Activated CD4-positive, CD25-positive, alpha-beta regulatory T cell treated with anti-CD3 and anti-CD28 coated beads, Interleukin-2, amount 50 U/mL, for 72 hours (primary cell): ENCODE data around the gene LEMD2.
A peak's percentile ranks its signal among the peaks of the same experiment; 100 is the strongest.

ENCODE experiments used
- DNase-seq: peaks from one replicate; pipeline ENCODE4 v3.0.0; 2021

The LEMD2 gene

GRCh38 chr6:33818293-33818692 is 29.4 kb upstream of the LEMD2 start:
- no peak for DNase-seq

DNA sequence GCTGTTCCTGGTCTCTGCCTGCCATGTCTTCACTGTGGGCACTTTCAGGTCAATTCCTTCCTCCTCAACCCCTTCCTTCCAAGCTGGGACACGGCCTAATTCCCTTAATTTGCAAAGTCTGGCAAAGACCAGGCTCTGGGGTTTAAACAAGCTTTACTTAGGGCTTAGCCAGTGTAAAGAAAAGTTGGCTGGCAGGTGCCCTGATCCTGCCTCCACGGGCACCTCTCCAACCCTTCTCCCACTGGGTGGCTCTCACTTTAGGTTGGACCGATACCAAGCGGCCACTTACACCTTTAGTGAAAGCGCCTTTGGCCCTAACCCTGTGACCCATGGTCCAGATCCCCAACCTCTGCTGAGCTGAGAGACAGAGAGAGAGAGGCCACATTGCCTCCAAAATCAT is 28.6 kb upstream of the LEMD2 start:
- DNase-seq = no peak

- DNase-seq = no peak
Observed at GRCh38 chr6:33816911-33817310, 28.0 kb upstream of the LEMD2 start.

DNA sequence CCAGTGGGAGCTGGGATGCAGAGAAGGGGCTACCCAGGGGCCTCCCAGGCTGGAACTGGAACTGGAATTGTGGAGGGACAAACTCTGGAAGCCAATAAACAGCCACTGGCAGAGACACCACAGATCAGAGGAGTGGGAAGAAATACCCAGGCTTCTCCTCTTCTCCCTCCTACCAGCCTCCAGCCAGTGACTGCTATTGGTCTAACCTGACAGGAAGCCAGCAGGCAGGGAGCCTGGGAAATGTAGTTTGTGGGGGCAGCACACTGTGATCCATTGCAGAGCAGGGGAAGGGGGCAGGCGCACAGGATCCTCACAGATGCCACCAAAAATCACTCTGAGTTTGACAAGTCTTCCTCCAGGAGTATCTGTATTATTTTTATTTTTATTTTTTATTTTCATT is 26.9 kb upstream of the LEMD2 start:
- no peak for DNase-seq

DNA sequence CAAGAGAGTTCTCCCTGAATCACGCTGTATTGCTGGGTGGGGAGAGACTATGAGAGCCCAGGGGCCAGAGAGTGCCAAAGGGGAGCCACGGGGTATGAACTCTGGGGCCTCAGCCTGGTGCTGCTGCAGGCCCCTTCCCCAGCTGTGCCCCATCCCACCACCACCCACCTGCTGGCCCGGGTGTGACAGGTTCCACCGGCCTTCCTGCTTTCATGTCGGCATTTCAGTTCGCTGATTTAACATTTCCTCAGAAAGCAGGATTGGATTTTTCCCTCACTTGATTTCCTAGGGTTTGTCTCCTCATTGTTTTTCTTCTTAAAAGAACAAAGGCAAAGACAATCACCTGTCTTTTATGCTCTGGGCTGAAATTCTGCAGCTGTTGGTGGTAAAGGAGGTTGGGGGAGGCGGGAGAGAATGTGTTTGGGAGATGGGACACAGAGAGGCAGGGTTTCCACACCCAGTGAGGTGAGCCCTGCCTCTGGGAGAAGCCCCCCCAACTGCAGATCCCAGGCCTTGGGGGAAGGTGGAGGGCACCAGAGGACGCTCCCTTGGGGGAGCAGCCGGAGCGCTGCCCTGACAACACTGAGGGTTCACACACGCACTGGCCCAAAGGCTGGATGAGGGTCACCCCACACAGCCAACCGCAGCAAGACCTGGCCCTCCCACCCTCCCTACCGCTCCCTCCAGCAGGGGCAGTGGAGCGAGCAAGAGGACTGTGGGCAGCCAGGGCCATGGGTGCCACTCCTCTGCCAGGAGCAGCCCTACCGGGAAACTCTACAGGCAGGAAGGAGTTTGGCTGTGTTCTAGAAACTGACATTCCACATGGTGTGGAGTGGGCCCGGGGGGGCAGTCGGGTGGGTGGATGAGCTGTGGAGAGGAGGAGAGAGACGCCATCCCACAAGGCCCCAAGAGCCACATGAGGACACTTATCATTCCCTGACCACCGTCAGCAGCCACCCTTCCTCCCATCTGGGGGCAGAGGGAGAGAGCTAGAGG is 25.4 kb upstream of the LEMD2 start:
- DNase-seq = no peak

- no peak for DNase-seq
Observed at GRCh38 chr6:33813246-33813904, 24.4 kb upstream of the LEMD2 start.

- DNase-seq = peak; percentile 45
Observed at GRCh38 chr6:33812669-33813068, 23.7 kb upstream of the LEMD2 start.

DNA sequence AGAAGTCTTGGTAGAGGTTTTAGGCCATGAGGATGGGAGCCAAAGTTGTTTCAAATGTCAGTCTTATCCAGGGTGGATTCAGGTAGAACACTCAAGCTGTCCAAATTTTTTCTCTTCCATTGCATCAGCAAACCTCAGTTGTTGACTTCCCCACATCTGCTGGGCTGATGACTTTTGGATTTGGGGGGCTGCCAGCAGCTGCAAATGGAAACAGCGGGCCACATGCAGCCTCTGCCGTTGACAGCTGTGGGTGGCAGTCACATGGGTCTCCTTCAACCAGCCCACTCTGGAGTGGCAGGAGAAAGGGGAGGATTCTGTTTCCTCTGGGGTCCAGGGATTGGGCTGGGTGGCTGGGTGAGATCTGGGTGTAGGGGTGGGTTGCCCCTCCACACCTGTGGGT is 20.7 kb upstream of the LEMD2 start:
- DNase-seq = no peak

DNA sequence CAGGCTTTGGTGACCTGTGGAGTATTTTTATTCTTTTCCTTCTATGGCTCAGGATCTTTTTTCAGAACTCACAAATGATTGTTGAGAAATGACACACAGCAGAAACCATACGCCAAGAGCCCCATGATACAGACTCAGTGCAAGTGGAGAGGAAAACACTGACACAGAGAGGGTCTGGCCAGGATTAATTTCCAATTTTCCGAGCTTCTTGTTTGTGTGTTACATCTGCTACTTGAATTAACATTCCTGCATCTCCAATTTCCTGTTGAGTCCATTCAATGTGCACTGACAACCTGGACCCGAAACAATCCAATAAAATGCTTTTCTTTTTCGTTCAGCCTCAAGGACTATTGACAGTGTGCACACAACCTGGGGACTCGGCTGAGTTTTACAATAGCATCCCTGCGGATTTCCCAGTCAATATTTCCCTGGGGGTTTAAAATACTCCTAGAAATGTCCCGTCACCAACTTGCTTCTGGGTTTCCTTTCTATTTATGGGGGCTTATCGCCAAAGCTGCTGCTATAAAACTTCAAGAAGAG is 19.8 kb upstream of the LEMD2 start:
- DNase-seq = no peak

DNA sequence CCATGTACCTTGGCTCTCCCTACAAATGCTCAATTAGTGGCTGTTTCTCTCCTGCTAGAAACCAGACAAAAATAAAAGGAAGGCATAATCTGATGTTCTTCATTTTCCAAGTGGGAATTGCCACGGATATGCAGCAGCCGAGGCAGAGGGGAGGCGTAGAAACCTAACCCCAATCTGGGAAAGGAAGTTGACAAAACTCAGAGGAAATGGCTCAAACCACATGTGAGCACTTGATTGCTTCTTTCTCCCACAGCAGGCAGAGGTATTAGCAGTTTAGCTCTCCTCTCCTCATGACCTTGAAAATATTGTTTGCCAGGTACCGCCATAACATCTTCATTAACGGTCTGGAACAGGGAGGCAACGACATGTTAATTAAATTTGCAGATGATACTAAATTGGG is 18.7 kb upstream of the LEMD2 start:
- DNase-seq = no peak

DNA sequence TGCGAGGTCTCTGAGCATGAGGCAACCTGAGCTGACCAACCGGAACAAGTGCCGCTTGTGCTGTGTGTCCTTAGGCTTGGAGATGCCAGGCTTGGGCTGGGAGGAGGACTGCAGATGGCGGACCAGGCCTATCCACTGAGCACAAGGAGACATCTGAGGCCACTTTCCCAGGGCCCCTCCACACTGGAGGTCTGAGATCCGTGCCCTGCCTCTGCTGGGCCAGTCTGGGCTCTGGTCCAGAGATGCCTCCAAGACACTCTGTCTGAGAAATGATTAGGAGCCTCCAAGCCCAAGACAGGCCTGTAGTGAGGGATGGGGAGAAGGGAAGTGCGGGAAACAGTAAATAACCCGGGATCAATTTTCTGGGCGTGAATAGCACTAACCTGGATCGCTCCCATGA is 17.9 kb upstream of the LEMD2 start:
- no peak for DNase-seq

GRCh38 chr6:33803571-33804053 is 14.7 kb upstream of the LEMD2 start, which contains the start of gene MLN:
Gene MLN, minus strand, starts transcription at chr6:33804003. Its CDS starts 2,840 bp downstream, at chr6:33801163.
- DNase-seq = no peak

DNA sequence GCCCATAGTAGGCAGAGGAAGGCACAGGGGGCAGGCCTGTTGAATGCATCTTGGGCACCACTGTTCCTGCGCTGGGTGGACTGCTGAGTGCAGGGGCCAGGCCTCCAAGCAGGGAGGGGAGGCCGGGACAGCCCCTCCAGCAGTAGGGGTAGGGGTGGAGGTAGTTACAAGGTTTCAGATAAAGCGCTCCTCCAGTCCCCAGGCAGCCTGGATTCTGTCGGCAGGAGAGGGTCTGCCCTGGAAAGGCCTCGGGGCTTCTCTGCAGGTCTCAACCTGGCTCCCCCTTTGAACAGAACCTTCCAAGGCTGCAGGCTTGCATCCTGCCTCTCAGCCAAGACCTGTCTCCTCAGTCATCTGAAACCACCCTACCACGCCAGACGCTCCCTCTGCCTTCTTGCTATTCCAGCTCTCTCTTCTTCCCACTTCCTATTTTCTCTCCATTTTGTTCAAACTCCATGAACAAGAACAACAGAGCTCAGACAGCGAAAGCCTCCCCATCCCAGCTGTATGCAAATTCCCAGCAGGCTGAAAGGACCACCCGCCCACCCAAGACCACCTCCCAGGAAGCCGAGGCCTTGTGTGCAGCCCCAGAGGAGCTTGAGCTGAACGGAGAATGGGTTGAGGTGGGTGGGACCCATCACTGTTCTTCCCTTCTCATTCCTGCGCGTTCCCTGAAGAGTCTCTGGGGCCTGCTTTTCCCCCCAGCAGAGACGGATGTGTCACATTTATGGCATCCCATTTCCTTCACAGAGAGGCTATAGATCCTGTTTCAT is 13.4 kb upstream of the LEMD2 start:
- no peak for DNase-seq

DNA sequence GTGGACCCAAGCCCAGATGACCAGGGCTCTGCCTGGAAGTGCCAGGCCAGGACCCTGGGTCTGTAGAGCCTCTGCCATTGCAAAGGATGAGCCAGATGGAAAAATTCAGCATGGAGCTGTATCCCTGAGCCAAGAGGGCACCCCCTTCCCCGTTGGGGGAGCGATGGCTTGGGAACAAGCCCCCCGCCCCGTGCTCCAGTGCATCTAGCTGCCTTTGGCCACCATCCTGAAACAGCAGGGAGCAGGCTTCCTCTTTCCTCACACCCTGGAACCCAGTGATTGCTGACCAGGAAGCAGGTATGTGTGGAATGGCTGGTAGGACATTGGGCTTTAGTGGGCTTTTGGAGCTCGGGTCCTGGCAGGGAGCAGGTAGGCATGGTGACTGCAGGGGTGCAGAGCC is 12.7 kb upstream of the LEMD2 start:
- DNase-seq = no peak

GRCh38 chr6:33800248-33800969 is 11.5 kb upstream of the LEMD2 start:
- no peak for DNase-seq

GRCh38 chr6:33799454-33800113 is 10.7 kb upstream of the LEMD2 start:
- DNase-seq = no peak

- DNase-seq = no peak
Observed at GRCh38 chr6:33798343-33798848, 9.5 kb upstream of the LEMD2 start.

DNA sequence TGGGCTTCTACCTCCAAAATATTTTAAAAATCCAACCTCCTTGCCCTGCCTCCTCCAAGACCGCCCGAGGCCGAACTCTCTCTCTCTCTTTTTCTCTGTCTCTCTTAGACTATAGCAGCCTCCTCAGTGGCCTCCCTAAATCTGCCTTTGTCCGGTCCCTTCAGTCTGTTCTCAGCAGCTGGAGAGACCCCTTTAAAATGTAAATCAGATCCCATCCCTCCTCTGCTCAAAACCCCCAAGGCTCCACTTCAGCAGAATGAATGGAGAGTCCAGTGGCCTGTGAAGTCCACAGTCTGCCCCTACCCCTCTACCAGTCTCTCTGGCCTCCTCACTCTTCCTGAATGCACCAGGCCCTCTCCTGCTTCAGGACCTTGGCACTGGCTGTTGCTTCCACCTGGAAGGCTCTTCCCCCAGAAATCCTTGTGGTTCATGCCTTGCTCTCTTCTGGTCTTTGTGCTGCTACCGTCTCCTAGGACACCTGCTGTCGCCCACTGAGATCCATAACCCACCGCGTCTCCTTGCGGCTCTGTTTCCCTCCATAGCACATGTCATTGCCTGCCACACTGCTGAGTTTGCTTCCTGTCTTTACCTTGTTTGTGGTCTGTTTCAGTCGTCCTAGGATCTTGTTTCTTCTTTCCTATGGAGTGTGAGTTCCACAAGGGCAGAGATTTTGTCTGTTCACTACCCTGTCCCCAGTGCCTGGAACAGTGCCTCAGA is 8.9 kb upstream of the LEMD2 start:
- DNase-seq = no peak

DNA sequence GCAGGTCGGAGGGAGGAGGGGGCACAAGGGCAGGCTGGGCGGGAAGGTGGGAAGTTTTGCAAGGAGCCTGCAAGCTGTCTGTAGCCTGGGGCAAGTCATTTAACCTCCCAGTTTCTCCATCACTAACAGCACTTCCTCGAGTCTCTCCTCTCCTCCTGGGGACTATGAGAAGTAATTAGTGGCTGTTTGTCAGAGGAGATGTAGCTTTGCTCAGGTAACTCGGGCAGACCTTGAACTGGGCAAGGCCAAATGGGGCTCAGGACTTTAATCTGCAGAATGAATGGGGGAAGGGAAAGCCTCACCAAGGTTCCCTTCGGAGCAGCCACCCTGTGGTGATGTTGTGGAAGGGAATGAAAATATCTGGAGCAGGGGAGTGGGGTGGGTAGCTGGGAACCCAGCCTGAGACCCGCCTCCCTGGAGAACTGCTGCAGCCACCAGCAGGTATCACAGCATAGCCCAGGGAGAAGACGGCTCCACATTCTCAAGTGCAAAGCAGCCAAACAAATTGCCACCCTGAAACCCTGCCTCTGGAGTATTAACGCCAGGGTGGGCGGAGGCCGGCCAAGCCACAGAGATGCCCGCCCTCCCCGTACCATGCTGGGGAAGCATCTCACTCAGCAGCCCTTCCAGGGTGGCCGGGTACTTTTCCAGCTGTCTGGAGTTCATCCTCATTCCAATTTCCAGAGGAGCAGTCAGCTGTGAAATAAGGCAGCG is 6.1 kb upstream of the LEMD2 start:
- DNase-seq = no peak

DNA sequence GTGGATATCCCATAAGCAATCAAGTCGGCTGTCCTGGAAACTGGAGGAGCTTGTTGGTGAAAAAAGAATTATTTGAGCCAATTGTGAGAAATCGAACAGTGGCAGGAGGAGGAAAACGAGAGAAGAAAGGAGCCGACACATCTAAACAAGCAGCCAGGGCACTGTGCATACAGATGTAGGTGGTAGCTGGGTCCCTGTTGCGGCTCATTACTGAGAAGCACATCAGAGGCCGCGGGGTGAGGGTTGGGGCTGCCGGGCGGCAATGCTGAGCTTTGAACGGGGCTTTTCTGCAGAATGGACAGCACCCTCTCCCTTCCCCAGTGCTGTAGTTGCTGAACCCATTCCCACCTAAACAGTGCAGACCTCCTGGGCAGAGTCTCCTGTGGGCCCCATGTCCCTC is 4.1 kb upstream of the LEMD2 start:
- no peak for DNase-seq
